Chondrocyte (in vitro differentiated cells): ENCODE data around the gene C3. TPM values are rescaled to one million over a fixed set of nuclear protein-coding genes. Genes with fewer than 3 reads are reported as not detected.
"Not testable (repeated sequence)": the region's sequence is repeated elsewhere in the genome, so short reads cannot be mapped to it uniquely, and the experiment has no call there.

Source experiments
- DNase-seq: peaks from one replicate; pipeline ENCODE4 v3.0.0; 2021; ENCODE audit warnings: mixed read lengths, low spot score
- H3K27ac Mint-ChIP-seq: one replicate; pipeline ENCODE4 v1.8.0; 2021; ENCODE audit warnings: mild to moderate bottlenecking, moderate library complexity, mixed read lengths; ENCODE audit not compliant: unreplicated experiment
- H3K27me3 Mint-ChIP-seq: 2 replicates; pipeline ENCODE4 v1.8.0; 2021; ENCODE audit warnings: low read depth, mixed read lengths
- H3K36me3 Mint-ChIP-seq: 2 replicates; pipeline ENCODE4 v1.8.0; 2021; ENCODE audit warnings: low read depth, mixed read lengths
- H3K4me1 Mint-ChIP-seq: 2 replicates; pipeline ENCODE4 v1.8.0; 2021; ENCODE audit warnings: low read depth, mild to moderate bottlenecking, mixed read lengths
- H3K4me3 Mint-ChIP-seq: one replicate; pipeline ENCODE4 v1.8.0; 2021; ENCODE audit warnings: mild to moderate bottlenecking, moderate library complexity, mixed read lengths; ENCODE audit not compliant: unreplicated experiment
- H3K9me3 Mint-ChIP-seq: 2 replicates; pipeline ENCODE4 v1.8.0; 2021; ENCODE audit warnings: low read depth, mixed read lengths
- CTCF ChIP-seq: fragments of 200-600 bp; sonication (generic); IDR thresholded peaks from 2 replicates; pipeline ENCODE4 v1.5.0; 2021; ENCODE audit warnings: antibody characterized with exemption, mild to moderate bottlenecking, moderate library complexity
- total RNA-seq: library from RNA; stranded (reverse); gene quantifications from 3 replicates; pipeline ENCODE4 v1.2.1, GENCODE V29; 2021

The C3 gene
- total RNA-seq, 1 donor from 2014 or later: 0.77 TPM

- Mint-ChIP-seq H3K4me3 (no peak overlapping the region), H3K4me1 (no peaks in the 10 kb centered on the region), H3K27ac (no peak overlapping the region), H3K27me3 (peaks cover 25% of the 10 kb centered on the region), H3K36me3 (no peaks in the 10 kb centered on the region), H3K9me3 (no peaks in the 10 kb centered on the region)
- no peak for DNase-seq
- no peak for TF ChIP-seq CTCF
Observed at GRCh38 chr19:6660930-6661329, 59.5 kb downstream of the C3 start.

GRCh38 chr19:6656390-6656789, 64.1 kb downstream of the C3 start:
- peaks cover 32% of the 10 kb centered on the region for H3K27me3 Mint-ChIP-seq
- not testable (repeated sequence) for H3K4me1 Mint-ChIP-seq, H3K4me3 Mint-ChIP-seq, DNase-seq, H3K36me3 Mint-ChIP-seq, H3K27ac Mint-ChIP-seq, H3K9me3 Mint-ChIP-seq

DNA sequence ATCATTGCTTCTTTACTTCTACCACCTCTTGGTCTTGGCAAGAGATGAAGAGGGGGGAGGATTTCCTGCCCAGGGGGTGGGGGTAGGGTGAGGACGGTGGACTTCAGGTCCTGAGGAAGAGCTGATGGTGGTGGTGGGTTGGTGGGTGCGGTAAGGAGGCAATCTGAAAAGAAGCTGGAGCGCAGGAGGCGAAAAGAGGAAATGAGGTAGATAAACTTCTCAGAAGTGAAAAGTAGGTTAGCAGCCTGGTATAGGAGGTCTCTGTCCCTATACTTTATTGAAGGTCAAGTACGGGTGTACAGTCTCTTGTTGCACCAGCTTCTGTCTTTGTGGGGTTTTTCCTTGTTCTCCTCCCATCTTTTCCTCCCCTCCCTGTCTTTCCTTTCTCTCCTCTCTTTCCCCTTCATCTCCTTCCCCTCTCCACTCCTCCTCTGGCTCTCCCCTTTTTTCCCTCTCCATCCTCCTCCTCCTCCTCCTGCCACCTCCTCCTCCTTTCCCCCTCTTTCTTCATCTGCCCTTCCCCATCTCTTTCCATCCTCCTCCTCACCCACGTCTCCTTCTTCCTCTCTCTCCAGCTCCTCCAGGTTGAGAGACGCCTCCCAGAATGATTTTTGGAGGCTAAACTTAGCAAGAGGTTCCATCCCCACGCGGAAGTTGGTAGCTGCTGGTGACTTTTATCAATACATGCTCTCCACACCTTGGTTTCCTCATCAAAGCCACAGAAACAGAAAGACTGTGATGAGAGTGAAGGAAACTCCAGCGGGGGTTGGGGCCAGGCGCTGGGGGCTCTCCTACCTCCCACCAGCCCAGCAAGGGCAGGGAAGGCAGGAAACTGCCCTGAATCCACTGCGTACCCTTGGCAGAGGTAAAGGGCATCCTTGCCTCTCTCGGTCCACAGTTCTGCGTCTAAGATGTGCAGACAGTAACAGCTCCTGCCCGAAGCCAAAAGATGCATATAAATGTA, 65.8 kb downstream of the C3 start:
- no peak for DNase-seq
- TF ChIP-seq CTCF: no peak
- Mint-ChIP-seq H3K9me3 (peaks cover 3% of the 10 kb centered on the region), H3K4me1 (no peaks in the 10 kb centered on the region), H3K4me3 (no peak overlapping the region), H3K27me3 (peaks cover 24% of the 10 kb centered on the region), H3K27ac (no peak overlapping the region), H3K36me3 (no peaks in the 10 kb centered on the region)

DNA sequence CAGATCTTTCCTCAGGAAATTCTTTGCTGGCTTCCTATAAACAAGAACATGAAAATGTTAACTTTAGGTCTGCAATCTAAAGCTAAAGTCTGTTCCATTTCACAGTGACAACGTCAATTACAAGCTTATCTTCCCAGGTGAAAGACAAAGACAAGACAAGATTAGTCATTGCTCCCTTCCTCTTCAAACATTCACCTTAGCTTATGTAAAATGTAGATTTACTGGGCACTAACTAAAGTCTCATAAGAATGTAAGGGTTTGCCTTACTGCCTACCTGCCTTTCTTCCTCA, 67.7 kb downstream of the C3 start:
- TF ChIP-seq CTCF: no peak
- no peak for DNase-seq
- no peaks in the 10 kb centered on the region for H3K36me3 Mint-ChIP-seq
- peaks cover 3% of the 10 kb centered on the region for H3K9me3 Mint-ChIP-seq
- H3K4me1 Mint-ChIP-seq: no peaks in the 10 kb centered on the region
- no peak overlapping the region for H3K27ac Mint-ChIP-seq
- H3K27me3 Mint-ChIP-seq: peaks cover 22% of the 10 kb centered on the region
- no peak overlapping the region for H3K4me3 Mint-ChIP-seq

DNA sequence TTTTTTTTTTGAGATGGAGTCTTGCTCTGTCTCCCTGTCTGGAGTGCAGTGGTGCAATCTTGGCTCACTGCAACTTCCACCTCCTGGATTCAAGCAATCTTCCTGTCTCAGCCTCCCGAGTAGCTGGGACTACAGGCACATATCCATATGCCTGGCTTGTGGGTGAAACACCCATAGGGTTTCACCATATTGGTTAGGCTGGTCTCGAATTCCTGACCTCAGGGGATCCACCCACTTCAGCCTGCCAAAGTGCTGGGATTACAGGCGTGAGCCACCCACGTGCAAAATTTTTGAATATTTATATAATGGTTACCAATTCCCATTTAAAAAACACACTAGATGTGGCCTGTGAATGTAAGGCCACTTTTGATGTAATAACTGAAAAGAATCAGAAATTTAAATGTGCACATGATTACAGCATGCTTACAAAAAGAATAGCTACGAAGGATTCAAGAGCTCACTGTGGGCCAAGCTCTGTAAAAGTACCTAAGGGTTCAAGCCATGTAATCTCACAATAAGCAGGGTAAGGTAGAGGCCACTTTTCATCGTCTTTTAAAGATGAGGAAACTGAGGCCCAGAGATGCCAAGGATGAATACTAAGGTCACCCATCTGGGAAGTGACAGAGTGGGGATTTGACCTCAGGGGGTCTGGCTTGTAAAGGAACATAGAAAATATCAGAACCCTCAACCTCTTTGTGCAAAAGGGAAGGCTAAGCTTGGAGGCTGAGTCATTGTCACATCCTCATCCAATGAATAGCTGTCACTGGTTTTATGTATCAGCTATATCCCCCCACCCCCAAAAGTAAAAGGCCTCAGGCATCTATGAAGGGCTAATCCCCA, 68.3 kb downstream of the C3 start:
- no peak for TF ChIP-seq CTCF
- Mint-ChIP-seq H3K27ac (no peak overlapping the region), H3K4me1 (no peaks in the 10 kb centered on the region), H3K4me3 (no peak overlapping the region), H3K36me3 (no peaks in the 10 kb centered on the region), H3K27me3 (peaks cover 23% of the 10 kb centered on the region), H3K9me3 (peaks cover 5% of the 10 kb centered on the region)
- peak; percentile 2 for DNase-seq
